ENCODE results near the gene SH3GL1.

DNA sequence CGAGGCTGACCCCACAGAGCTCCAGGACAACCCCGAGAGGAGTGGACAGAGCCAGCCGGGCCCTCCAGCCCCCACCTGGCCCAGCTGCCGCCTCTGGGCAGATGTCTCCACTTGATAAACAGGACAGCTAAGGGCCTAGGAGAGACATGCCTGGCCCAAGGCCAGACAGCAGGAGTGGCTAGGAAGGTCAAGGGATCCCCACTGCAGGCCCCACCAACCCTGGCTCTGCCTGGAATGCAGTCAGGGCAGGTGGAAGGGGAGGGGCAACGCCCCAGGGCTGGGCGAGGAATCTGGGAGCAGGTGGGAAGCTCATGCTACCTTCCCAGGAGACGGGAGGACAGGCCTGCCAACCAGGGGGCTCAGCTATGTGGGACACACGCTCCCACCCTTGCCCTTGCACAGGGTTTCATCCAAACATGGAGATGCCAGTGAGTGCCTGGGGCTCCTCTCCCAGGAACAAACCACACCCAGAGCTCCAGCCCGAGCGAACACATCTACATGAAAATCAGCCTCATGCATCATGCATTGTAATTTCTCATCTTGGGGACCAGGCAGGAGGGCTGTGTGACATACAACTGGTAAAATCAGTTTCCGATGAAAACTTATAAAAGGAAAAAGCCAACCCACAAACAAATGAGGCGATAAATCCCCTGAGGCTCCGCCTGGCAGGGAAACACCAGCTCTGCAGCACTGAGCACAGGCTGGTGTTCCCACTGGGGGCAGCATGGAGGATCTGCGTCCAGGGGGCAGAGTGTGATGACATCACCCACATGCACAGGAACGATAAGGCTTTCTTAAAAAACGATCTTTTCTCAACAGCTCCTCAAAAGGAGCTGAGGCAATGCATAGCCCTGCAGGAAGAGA lies 25.0 kb downstream of the SH3GL1 start:
- no peak for TF ChIP-seq POLR2A (IDR thresholded peaks at IDR 0.05; ENCODE audit: low read depth)
- TF ChIP-seq, protein P1, sequence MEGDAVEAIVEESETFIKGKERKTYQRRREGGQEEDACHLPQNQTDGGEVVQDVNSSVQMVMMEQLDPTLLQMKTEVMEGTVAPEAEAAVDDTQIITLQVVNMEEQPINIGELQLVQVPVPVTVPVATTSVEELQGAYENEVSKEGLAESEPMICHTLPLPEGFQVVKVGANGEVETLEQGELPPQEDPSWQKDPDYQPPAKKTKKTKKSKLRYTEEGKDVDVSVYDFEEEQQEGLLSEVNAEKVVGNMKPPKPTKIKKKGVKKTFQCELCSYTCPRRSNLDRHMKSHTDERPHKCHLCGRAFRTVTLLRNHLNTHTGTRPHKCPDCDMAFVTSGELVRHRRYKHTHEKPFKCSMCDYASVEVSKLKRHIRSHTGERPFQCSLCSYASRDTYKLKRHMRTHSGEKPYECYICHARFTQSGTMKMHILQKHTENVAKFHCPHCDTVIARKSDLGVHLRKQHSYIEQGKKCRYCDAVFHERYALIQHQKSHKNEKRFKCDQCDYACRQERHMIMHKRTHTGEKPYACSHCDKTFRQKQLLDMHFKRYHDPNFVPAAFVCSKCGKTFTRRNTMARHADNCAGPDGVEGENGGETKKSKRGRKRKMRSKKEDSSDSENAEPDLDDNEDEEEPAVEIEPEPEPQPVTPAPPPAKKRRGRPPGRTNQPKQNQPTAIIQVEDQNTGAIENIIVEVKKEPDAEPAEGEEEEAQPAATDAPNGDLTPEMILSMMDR (IDR thresholded peaks at IDR 0.05) = peak; percentile 27 to 44 (median 36)
